Type B pancreatic cell (in vitro differentiated cells): ENCODE data around the gene NUDT3. TPM values are rescaled to one million over a fixed set of nuclear protein-coding genes. Genes with fewer than 3 reads are reported as not detected.
A peak's percentile ranks its signal among the peaks of the same experiment; 100 is the strongest.
"Not testable (repeated sequence)": the region's sequence is repeated elsewhere in the genome, so short reads cannot be mapped to it uniquely, and the experiment has no call there.

Experiments used
- DNase-seq: peaks from one replicate; pipeline ENCODE4 v3.0.0; 2021; ENCODE audit warnings: mixed read lengths; ENCODE audit not compliant: unreplicated experiment; ENCODE audit errors: extremely low spot score
- H3K27ac Mint-ChIP-seq: 2 replicates; pipeline ENCODE4 v1.8.0; 2021; ENCODE audit warnings: mild to moderate bottlenecking, mixed read lengths
- H3K27me3 Mint-ChIP-seq: 2 replicates; pipeline ENCODE4 v1.8.0; 2021; ENCODE audit warnings: mixed read lengths
- H3K36me3 Mint-ChIP-seq: 2 replicates; pipeline ENCODE4 v1.8.0; 2021; ENCODE audit warnings: mixed read lengths
- H3K4me1 Mint-ChIP-seq: one replicate; pipeline ENCODE4 v1.8.0; 2021; ENCODE audit warnings: mixed read lengths; ENCODE audit not compliant: unreplicated experiment
- H3K4me3 Mint-ChIP-seq: 2 replicates; pipeline ENCODE4 v1.8.0; 2021; ENCODE audit warnings: mild to moderate bottlenecking, mixed read lengths
- H3K9me3 Mint-ChIP-seq: 2 replicates; pipeline ENCODE4 v1.8.0; 2021; ENCODE audit warnings: mixed read lengths
- CTCF ChIP-seq: fragments of 200-600 bp; sonication (generic); conservative IDR thresholded peaks from 2 replicates; pipeline ENCODE4 v1.5.0; 2021; ENCODE audit warnings: antibody characterized with exemption, mild to moderate bottlenecking
- total RNA-seq: library from RNA; stranded (reverse); gene quantifications from 2 replicates; pipeline ENCODE4 v1.2.1, GENCODE V29; 2021; ENCODE audit warnings: low replicate concordance

Gene NUDT3
- total RNA-seq, 1 donor from 2014 or later, result 31.9 TPM

GRCh38 chr6:34332251-34333198 lies 59.9 kb downstream of the NUDT3 start:
- H3K4me3 Mint-ChIP-seq, result no peak overlapping the region
- H3K27ac Mint-ChIP-seq, result no peak overlapping the region
- peaks cover 16% of the 10 kb centered on the region for H3K36me3 Mint-ChIP-seq
- H3K4me1 Mint-ChIP-seq, result peaks cover 38% of the 10 kb centered on the region
- no peak for TF ChIP-seq CTCF
- no peaks in the 10 kb centered on the region for H3K9me3 Mint-ChIP-seq
- H3K27me3 Mint-ChIP-seq, result no peaks in the 10 kb centered on the region
- DNase-seq, result no peak

- Mint-ChIP-seq H3K4me1 (peaks cover 28% of the 10 kb centered on the region), H3K4me3 (no peak overlapping the region), H3K9me3 (no peaks in the 10 kb centered on the region), H3K27ac (no peak overlapping the region), H3K27me3 (no peaks in the 10 kb centered on the region), H3K36me3 (peaks cover 12% of the 10 kb centered on the region)
- TF ChIP-seq CTCF, result no peak
- no peak for DNase-seq
Measured at GRCh38 chr6:34331371-34332050, 61.0 kb downstream of the NUDT3 start.

- H3K27me3 Mint-ChIP-seq, DNase-seq, H3K36me3 Mint-ChIP-seq, H3K27ac Mint-ChIP-seq, H3K4me3 Mint-ChIP-seq, H3K9me3 Mint-ChIP-seq: not testable (repeated sequence)
- H3K4me1 Mint-ChIP-seq, result peaks cover 24% of the 10 kb centered on the region
Measured at GRCh38 chr6:34329814-34330213, 62.7 kb downstream of the NUDT3 start.

- Mint-ChIP-seq H3K4me3 (no peak overlapping the region), H3K27me3 (no peaks in the 10 kb centered on the region), H3K4me1 (peaks cover 23% of the 10 kb centered on the region), H3K9me3 (no peaks in the 10 kb centered on the region), H3K36me3 (peaks cover 4% of the 10 kb centered on the region), H3K27ac (no peak overlapping the region)
- no peak for DNase-seq
- TF ChIP-seq CTCF, result no peak
Measured at GRCh38 chr6:34328969-34329368, 63.5 kb downstream of the NUDT3 start.

GRCh38 chr6:34327313-34328205 lies 64.9 kb downstream of the NUDT3 start:
- Mint-ChIP-seq H3K27ac (peak overlapping the region; percentile 66), H3K4me3 (peak overlapping the region; percentile 47)
- DNase-seq, result not testable (repeated sequence)

GRCh38 chr6:34325633-34326032 lies 66.8 kb downstream of the NUDT3 start:
- Mint-ChIP-seq H3K4me3 (no peak overlapping the region), H3K4me1 (peaks cover 7% of the 10 kb centered on the region), H3K27me3 (no peaks in the 10 kb centered on the region), H3K9me3 (no peaks in the 10 kb centered on the region), H3K36me3 (peaks cover 16% of the 10 kb centered on the region), H3K27ac (peak overlapping the region; percentile 92)
- DNase-seq, result no peak
- no peak for TF ChIP-seq CTCF

More at GRCh38 chr6:34327313-34328205, 64.9 kb downstream of the NUDT3 start:
- H3K36me3 Mint-ChIP-seq, H3K9me3 Mint-ChIP-seq, H3K27me3 Mint-ChIP-seq: not testable (repeated sequence)
- peaks cover 19% of the 10 kb centered on the region for H3K4me1 Mint-ChIP-seq
